ENCODE measurements around the gene FOXL2.

Gene FOXL2

GRCh38 chr3:138944929-138945708, 1.8 kb downstream of the FOXL2 start:
- no peak for DNase-seq

GRCh38 chr3:138944654-138944928, 2.3 kb downstream of the FOXL2 start:
- DNase-seq, result no peak

- no peak for DNase-seq
Observed at GRCh38 chr3:138943724-138944653, 2.9 kb downstream of the FOXL2 start.

- no peak for DNase-seq
Observed at GRCh38 chr3:138942861-138943623, 3.9 kb downstream of the FOXL2 start.

- no peak for DNase-seq
Observed at GRCh38 chr3:138942271-138942670, 4.7 kb downstream of the FOXL2 start.

GRCh38 chr3:138941259-138941885, 5.6 kb downstream of the FOXL2 start:
- no peak for DNase-seq

- no peak for DNase-seq
Observed at GRCh38 chr3:138940446-138940845, 6.5 kb downstream of the FOXL2 start.

GRCh38 chr3:138939561-138940241, 7.2 kb downstream of the FOXL2 start:
- DNase-seq, result no peak

GRCh38 chr3:138938877-138939560, 7.9 kb downstream of the FOXL2 start:
- DNase-seq, result no peak

- no peak for DNase-seq
Observed at GRCh38 chr3:138938056-138938876, 8.7 kb downstream of the FOXL2 start.

- no peak for DNase-seq
Observed at GRCh38 chr3:138937690-138938055, 9.3 kb downstream of the FOXL2 start.

- DNase-seq, result no peak
Observed at GRCh38 chr3:138936741-138937689, 9.9 kb downstream of the FOXL2 start.

- DNase-seq, result peak; percentile 77
Observed at GRCh38 chr3:138935863-138936740, 10.8 kb downstream of the FOXL2 start.

- no peak for DNase-seq
Observed at GRCh38 chr3:138935505-138935862, 11.5 kb downstream of the FOXL2 start.

GRCh38 chr3:138933981-138934691, 12.8 kb downstream of the FOXL2 start:
- no peak for DNase-seq

GRCh38 chr3:138933068-138933668, 13.8 kb downstream of the FOXL2 start:
- no peak for DNase-seq

GRCh38 chr3:138928727-138929372, 18.1 kb downstream of the FOXL2 start:
- no peak for DNase-seq
